Central memory CD8-positive, alpha-beta T cell (primary cell): ENCODE measurements around the gene FBXW9.
A peak's percentile ranks its signal among the peaks of the same experiment; 100 is the strongest.
"Not testable (repeated sequence)": the region's sequence is repeated elsewhere in the genome, so short reads cannot be mapped to it uniquely, and the experiment has no call there.

Source experiments
- ATAC-seq: fragments of 150-1000 bp; cut with Tn5 transposase; replicated peaks from 2 replicates; pipeline ENCODE4 v1.10.0; 2022; ENCODE audit warnings: mild to moderate bottlenecking, moderate FRiP score, moderate number of reproducible peaks; ENCODE audit not compliant: poor library complexity, severe bottlenecking; ENCODE audit errors: extremely low read depth
- DNase-seq, 2 donors: peaks; one replicate each; pipeline ENCODE4 v3.0.0; 2021; ENCODE audit warnings: low spot score in 2 of 2
- H3K27ac Mint-ChIP-seq: one replicate; pipeline ENCODE4 v1.8.0; 2022; ENCODE audit warnings: low read depth, mild to moderate bottlenecking, moderate library complexity, mixed read lengths
- H3K27me3 Mint-ChIP-seq: one replicate; pipeline ENCODE4 v1.8.0; 2022; ENCODE audit warnings: mixed read lengths
- H3K36me3 Mint-ChIP-seq: one replicate; pipeline ENCODE4 v1.8.0; 2022; ENCODE audit warnings: mild to moderate bottlenecking, moderate library complexity, mixed read lengths; ENCODE audit not compliant: insufficient read depth
- H3K4me1 Mint-ChIP-seq: one replicate; pipeline ENCODE4 v1.8.0; 2022; ENCODE audit warnings: mixed read lengths
- H3K4me3 Mint-ChIP-seq: one replicate; pipeline ENCODE4 v1.8.0; 2022; ENCODE audit warnings: mild to moderate bottlenecking, moderate library complexity, mixed read lengths
- H3K9me3 Mint-ChIP-seq: one replicate; pipeline ENCODE4 v1.8.0; 2022; ENCODE audit warnings: mixed read lengths

Gene FBXW9

DNA sequence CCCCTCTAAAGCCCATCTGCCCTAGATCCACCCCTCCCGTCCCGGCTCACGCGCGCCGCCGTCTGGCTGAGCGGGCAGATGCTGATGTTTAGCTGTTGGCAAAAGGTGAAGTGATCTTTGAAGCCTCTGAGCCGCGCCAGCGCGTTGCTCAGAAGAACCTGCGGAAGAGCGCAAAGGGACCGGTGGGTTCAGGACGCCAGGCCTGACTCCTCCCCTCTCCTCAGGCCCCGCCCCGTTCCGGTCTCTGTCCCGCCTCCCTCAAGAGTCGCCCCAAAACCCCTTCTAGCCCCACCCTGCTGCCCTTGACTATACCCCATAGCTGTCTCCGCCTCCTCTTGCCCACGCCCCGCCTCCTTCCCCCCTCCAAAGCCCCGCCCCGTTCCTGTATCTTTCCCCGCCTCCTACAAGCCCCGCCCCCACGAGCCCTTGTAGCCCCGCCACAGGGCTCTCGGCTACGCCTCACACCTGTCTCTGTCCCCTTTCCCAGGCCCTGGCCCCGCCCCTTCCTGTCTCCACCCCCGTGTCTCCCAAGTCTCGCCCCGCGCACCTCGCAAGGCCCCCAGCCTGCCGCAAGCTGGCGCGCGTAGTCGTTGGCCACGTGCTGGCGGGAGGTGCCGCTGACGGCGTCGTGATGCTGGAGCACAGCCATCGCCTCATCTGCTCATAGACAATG lies 39.4 kb downstream of the FBXW9 start:
- Mint-ChIP-seq H3K36me3 (peaks cover 58% of the 10 kb centered on the region), H3K4me3 (no peak overlapping the region), H3K27me3 (no peaks in the 10 kb centered on the region), H3K9me3 (no peaks in the 10 kb centered on the region), H3K4me1 (no peaks in the 10 kb centered on the region), H3K27ac (no peak overlapping the region)
- DNase-seq = no peak
- ATAC-seq = no peak

- Mint-ChIP-seq H3K4me1 (no peaks in the 10 kb centered on the region), H3K4me3 (no peak overlapping the region), H3K27me3 (no peaks in the 10 kb centered on the region), H3K27ac (no peak overlapping the region), H3K36me3 (peaks cover 55% of the 10 kb centered on the region), H3K9me3 (no peaks in the 10 kb centered on the region)
- no peak for DNase-seq
- no peak for ATAC-seq
These were observed 40.9 kb downstream of the FBXW9 start for GRCh38 chr19:12655546-12655945.

DNA sequence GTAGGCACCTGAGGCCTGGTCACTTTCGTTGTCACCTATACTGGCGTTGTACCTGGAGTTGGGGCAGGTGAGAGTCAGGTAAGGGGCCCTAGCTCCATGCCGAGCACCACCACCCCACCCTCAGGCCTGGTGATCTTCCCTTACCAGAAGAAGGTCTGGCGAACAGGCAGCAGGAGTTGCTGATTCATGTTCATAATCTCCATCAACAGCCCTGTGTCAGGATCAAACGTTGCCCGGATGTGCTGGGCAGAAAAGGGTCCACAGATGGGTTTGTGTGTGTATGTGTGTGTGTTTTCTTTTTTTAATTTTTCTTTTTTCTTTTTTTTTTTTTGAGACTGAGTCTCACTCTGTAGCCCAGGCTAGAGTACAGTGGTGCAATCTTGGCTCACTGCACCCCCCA lies 44.2 kb downstream of the FBXW9 start:
- no peak for DNase-seq
- ATAC-seq = no peak
- peaks cover 34% of the 10 kb centered on the region for H3K36me3 Mint-ChIP-seq
- peak overlapping the region; percentile 32 for H3K27ac Mint-ChIP-seq
- H3K4me1 Mint-ChIP-seq = no peaks in the 10 kb centered on the region
- H3K4me3 Mint-ChIP-seq = no peak overlapping the region
- H3K9me3 Mint-ChIP-seq = no peaks in the 10 kb centered on the region
- H3K27me3 Mint-ChIP-seq = no peaks in the 10 kb centered on the region

DNA sequence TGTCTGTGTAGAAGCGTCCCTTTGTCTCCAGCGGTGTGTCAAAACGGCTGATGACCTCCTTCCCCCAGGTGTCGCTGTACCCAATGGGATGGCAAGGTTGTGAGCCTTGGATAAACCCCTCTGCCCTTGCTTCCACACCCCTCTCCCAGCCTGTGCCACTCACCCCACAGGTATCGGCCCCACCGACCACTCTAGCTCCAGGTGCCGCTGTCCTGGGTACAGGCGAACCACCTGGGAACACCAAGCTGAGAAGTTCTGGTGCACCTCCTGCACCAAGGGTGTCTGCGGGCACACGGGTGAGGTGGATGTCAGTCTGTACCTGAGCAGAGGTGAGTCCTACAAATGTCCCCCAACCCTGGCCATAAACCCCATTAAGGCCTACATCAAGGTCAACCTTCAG lies 46.5 kb downstream of the FBXW9 start:
- H3K27ac Mint-ChIP-seq = peak overlapping the region; percentile 38
- ATAC-seq (no peak), DNase-seq (no peak)
- H3K36me3 Mint-ChIP-seq = peaks cover 20% of the 10 kb centered on the region
- no peaks in the 10 kb centered on the region for H3K27me3 Mint-ChIP-seq
- no peak overlapping the region for H3K4me3 Mint-ChIP-seq
- no peaks in the 10 kb centered on the region for H3K4me1 Mint-ChIP-seq
- no peaks in the 10 kb centered on the region for H3K9me3 Mint-ChIP-seq

DNA sequence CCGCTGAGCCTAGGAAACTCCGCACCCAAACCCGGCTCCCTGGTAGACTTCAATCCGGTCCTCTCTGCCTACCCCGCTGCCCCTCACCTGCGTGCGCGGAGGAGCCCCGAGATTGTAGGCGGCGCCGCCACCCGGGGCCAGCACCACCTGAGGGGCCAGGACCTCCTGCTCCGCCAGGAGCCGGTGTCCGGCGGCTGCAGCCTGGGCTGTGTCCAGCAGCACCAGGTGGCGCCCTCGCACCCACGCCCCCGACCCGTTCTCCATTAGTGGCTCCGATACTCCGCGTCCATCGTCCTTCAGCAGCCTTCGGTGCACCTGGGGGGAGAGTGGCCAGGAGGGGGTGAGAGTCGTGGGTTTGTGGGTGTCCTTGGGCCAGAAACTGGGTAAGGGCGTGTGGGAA lies 48.3 kb downstream of the FBXW9 start:
- DNase-seq (no peak), ATAC-seq (no peak)
- Mint-ChIP-seq H3K27ac (no peak overlapping the region), H3K27me3 (no peaks in the 10 kb centered on the region), H3K9me3 (no peaks in the 10 kb centered on the region), H3K36me3 (peaks cover 20% of the 10 kb centered on the region), H3K4me1 (no peaks in the 10 kb centered on the region), H3K4me3 (no peak overlapping the region)

GRCh38 chr19:12647490-12648071 lies 48.9 kb downstream of the FBXW9 start:
- Mint-ChIP-seq H3K9me3 (no peaks in the 10 kb centered on the region), H3K36me3 (peaks cover 19% of the 10 kb centered on the region), H3K4me1 (no peaks in the 10 kb centered on the region), H3K27me3 (no peaks in the 10 kb centered on the region), H3K27ac (no peak overlapping the region), H3K4me3 (no peak overlapping the region)
- ATAC-seq (peak; percentile 14), DNase-seq (no peak)

GRCh38 chr19:12647047-12647446 lies 49.4 kb downstream of the FBXW9 start:
- Mint-ChIP-seq H3K4me1 (no peaks in the 10 kb centered on the region), H3K9me3 (no peaks in the 10 kb centered on the region), H3K27ac (no peak overlapping the region), H3K36me3 (peaks cover 15% of the 10 kb centered on the region), H3K27me3 (no peaks in the 10 kb centered on the region), H3K4me3 (no peak overlapping the region)
- no peak for ATAC-seq
- no peak for DNase-seq

- ATAC-seq = no peak
- H3K4me3 Mint-ChIP-seq = no peak overlapping the region
These were observed 49.9 kb downstream of the FBXW9 start for GRCh38 chr19:12646551-12646950.

GRCh38 chr19:12643716-12644115 lies 52.7 kb downstream of the FBXW9 start:
- H3K4me1 Mint-ChIP-seq, H3K4me3 Mint-ChIP-seq, H3K27ac Mint-ChIP-seq: not testable (repeated sequence)

More at GRCh38 chr19:12646551-12646950, 49.9 kb downstream of the FBXW9 start:
- DNase-seq = no peak
- Mint-ChIP-seq H3K36me3 (peaks cover 11% of the 10 kb centered on the region), H3K4me1 (no peaks in the 10 kb centered on the region), H3K27me3 (no peaks in the 10 kb centered on the region), H3K9me3 (no peaks in the 10 kb centered on the region), H3K27ac (no peak overlapping the region)

GRCh38 chr19:12642506-12642905 lies 53.9 kb downstream of the FBXW9 start:
- DNase-seq (no peak), ATAC-seq (no peak)
- Mint-ChIP-seq H3K9me3 (no peaks in the 10 kb centered on the region), H3K27me3 (no peaks in the 10 kb centered on the region), H3K36me3 (peaks cover 8% of the 10 kb centered on the region), H3K4me3 (no peak overlapping the region), H3K4me1 (peaks cover 9% of the 10 kb centered on the region), H3K27ac (no peak overlapping the region)

More at GRCh38 chr19:12643716-12644115, 52.7 kb downstream of the FBXW9 start:
- H3K9me3 Mint-ChIP-seq, DNase-seq, H3K36me3 Mint-ChIP-seq, H3K27me3 Mint-ChIP-seq, ATAC-seq: not testable (repeated sequence)

DNA sequence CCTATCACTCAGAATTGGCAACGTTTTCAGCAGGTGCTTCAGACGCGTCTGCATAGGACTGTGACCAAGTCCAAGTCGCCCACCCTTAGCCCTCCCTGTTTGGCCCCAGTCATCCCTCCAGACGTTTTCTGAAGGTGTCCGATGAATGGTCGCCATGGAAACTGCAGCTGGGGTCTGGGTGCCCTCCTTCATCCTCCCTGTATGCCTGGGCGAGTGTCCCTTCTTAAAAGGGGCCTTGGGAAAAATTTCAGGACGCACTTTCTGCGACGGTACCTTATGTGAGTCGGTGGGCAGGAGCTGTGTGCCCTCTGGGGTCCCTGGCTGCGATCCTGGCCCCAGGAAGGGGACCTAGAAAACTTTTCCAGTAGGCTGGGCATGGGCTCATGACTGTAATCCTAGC lies 55.0 kb downstream of the FBXW9 start:
- DNase-seq (no peak), ATAC-seq (no peak)
- peaks cover 8% of the 10 kb centered on the region for H3K36me3 Mint-ChIP-seq
- no peak overlapping the region for H3K4me3 Mint-ChIP-seq
- H3K4me1 Mint-ChIP-seq = peaks cover 9% of the 10 kb centered on the region
- H3K9me3 Mint-ChIP-seq = no peaks in the 10 kb centered on the region
- no peak overlapping the region for H3K27ac Mint-ChIP-seq
- no peaks in the 10 kb centered on the region for H3K27me3 Mint-ChIP-seq

DNA sequence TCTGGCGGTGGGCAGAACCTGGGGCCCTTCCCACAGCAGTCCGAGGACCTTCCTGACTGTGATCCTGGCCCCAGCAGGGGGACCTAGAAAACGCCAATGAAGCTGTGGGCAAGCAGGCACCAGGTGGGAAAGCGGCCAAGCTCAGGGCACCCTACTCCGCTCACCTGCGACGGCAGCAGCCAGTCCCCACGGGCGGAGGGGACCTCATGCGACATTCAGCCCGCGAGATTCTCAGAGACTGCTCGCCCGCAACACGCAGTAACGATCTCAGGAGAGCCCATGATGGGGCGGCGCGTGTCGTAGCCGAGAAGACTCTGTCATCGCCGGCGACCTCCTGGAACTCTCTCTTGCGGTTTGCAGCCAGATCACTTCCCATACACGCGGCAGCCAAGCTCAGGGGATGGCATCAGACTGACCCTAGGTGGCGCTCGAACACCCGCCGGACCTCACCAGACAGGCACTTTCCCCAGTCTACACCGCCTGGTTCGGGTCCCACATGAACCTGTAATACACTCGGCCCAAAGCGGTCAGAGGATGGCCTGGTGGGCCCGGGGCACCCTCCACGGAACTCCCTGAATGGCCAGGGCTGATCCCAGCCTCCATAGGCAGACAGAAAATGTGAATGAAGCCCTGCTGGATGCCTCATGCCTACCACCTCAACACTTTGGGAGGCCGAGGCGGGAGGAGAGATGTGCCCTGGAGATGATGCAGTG lies 56.4 kb downstream of the FBXW9 start:
- H3K9me3 Mint-ChIP-seq = no peaks in the 10 kb centered on the region
- ATAC-seq (peak; percentile 93), DNase-seq (peak; percentile 66 to 76)
- peak overlapping the region; percentile 91 for H3K27ac Mint-ChIP-seq
- H3K27me3 Mint-ChIP-seq = no peaks in the 10 kb centered on the region
- H3K36me3 Mint-ChIP-seq = peaks cover 8% of the 10 kb centered on the region
- peaks cover 14% of the 10 kb centered on the region for H3K4me1 Mint-ChIP-seq
- H3K4me3 Mint-ChIP-seq = peak overlapping the region; percentile 71
